NCI-H1048 (cell line): ENCODE data around the gene ANKRD11.
"Not testable (repeated sequence)": the region's sequence is repeated elsewhere in the genome, so short reads cannot be mapped to it uniquely, and the experiment has no call there.

Experiments used
- DNase-seq: peaks from one replicate; lab custom pipeline; 2025; lab: John Stamatoyannopoulos, UW

Gene ANKRD11

DNA sequence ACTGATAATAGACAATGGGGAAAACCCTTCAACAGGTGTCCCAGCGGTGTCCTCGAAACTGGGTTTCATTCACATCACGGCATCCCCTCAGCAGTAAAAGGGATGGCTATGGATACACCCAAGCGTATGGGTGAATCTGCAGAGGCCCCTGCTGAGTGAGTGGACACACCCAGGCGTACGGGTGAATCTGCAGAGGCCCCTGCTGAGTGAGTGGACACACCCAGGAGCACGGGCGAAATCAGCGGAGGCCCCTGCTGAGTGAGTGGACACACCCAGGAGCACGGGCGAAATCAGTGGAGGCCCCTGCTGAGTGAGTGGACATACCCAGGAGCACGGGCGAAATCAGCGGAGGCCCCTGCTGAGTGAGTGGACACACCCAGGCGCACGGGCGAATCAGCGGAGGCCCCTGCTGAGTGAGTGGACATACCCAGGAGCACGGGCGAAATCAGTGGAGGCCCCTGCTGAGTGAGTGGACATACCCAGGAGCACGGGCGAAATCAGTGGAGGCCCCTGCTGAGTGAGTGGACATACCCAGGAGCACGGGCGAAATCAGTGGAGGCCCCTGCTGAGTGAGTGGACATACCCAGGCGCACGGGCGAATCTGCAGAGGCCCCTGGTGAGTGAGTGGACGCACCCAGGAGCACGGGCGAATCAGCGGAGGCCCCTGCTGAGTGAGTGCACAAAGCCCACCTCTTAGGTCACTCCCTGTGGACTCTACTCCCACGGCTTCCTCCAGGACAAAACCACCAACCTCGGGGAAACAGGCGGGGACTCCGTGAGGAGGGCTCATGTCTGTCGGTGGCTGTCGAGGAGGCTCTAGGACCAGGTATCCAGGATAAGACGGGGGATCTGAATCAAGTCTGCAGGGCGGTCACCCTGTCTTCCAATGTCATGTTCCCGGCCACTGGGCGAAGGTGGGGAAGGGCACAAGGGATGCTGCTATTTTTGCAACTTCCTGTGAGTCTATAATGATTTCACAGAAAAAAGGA, 161.7 kb downstream of the ANKRD11 start:
- DNase-seq: not testable (repeated sequence)

- no peak for DNase-seq
These were observed 163.6 kb downstream of the ANKRD11 start for GRCh38 chr16:89326721-89327120.

- DNase-seq: no peak
These were observed 164.4 kb downstream of the ANKRD11 start for GRCh38 chr16:89325861-89326471.

- no peak for DNase-seq
These were observed 166.0 kb downstream of the ANKRD11 start for GRCh38 chr16:89324056-89325010.

DNA sequence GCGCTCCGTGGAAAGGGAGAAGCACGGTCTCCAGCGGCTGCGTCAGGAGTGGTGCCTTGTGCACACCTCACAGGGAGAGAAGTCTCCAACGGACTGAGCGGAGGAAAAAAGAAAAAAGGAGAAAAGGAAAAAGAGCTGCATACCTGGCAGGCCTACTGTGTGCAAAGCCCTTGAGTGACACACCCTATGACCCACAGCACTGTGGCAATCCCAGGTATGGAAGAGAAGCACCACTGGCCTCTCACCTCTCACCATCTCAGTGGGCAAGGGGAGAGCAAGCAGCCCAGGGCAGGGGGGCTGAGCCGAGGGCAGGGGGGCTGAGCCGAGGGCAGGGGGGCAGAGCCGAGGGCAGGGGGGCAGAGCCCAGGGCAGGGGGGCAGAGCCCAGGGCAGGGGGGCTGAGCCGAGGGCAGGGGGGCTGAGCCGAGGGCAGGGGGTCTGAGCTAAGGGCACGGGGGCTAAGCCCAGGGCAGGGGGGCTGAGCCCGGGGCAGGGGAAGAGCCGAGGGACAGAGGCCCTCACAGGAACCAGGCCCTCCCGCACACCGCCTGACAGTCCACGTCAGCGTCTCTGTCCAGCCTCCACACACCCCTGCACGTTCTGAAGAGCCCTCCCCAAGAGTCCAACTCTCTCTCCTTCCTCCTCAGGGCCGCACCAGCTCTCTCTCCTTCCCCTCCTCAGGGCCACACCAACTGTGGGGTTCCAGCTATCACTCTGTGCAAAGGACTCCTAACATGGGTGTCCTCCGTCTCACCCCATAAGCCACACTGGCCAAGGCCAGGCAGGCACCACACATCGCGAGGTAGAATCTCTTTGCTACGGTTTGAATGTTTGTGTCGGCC, 167.0 kb downstream of the ANKRD11 start:
- DNase-seq: no peak

DNA sequence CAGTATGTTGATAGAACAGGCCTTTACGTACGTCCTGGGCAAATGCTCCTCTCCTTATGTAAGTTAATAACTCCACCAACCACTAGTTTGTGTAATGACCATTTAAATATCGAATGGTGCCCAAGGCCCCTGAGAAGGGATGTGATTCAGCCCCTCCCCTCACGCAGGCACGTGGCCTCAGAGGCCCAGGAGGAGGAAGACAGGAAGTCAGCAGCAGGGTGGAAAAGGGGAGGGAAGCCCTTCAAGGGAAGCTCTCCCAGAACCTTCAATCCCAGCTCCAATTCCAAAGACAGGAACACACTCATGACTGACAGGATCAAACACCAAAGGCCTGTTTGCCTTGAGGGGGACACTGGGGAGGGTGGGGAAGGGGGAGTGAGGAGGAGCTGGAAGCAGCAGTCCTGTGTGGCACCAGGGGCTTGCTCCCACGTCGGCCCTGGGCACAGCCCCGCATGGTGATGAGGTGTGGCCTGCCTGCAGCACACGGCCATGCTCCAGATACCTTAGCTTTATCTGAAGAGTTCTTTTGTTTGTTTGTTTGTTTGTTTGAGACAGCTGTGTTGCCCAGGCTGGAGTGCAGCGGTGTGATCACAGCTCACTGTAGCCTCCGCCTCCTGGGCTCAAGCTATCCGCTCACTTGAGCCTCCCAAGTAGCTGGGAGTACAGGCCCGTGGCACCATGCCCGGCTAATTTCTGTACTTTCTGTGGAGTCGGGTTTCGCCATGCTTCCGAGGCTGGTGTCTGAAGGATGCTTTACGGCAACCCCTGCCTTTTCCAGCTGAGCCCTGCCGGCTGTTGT, 167.8 kb downstream of the ANKRD11 start:
- no peak for DNase-seq

- no peak for DNase-seq
These were observed 169.4 kb downstream of the ANKRD11 start for GRCh38 chr16:89320782-89321501.

- no peak for DNase-seq
These were observed 170.2 kb downstream of the ANKRD11 start for GRCh38 chr16:89319886-89320781.

DNA sequence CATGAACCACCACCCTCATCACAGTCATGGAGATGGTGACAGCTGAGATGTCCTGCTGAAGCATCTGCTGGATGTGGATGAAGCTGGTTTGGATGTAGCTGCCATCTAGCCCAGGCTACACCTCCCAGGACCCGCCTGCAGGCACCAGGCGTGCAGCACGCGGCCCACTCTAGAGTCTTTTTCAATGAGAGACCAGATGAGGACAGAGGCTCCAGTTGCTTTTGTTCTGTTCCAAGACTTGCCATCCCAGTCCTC, 170.8 kb downstream of the ANKRD11 start:
- DNase-seq: no peak

- no peak for DNase-seq
These were observed 171.3 kb downstream of the ANKRD11 start for GRCh38 chr16:89318871-89319630.

- DNase-seq: no peak
These were observed 172.0 kb downstream of the ANKRD11 start for GRCh38 chr16:89318430-89318758.

DNA sequence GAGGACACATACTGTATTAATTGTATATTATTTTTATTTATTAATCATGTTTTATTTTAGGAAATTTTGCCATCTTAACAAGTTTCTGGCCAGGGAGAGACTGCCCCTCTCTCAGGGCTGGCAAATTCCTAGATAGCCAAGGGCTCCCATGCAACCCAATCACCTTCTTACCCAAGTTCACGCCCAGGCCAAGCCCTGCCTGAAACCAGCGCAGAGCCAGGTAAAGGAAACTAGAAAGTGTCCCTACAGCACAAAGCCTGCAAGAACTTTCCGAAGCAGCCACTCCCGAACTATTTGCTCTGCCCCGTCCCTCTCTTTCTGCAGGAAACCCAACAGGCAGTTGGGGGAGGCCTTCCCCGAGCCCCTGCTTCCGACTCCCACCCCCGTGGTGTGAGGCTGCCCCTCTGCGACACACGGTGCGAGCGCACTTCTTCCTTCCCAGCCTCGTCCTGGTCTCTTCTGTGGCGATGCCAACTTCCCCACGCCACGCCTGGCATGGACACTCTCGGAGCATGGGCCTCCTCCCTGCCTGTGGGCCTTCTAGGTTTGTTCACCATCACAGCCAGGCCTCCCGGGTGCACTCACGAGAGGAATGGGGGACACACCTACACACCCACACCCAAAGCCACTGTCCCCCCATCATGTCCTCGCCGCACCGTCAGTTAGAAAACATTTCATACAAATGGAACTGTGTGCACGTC, 172.5 kb downstream of the ANKRD11 start:
- no peak for DNase-seq

GRCh38 chr16:89317101-89317671, 173.2 kb downstream of the ANKRD11 start:
- no peak for DNase-seq

- no peak for DNase-seq
These were observed 173.7 kb downstream of the ANKRD11 start for GRCh38 chr16:89316701-89317100.

- no peak for DNase-seq
These were observed 174.4 kb downstream of the ANKRD11 start for GRCh38 chr16:89315791-89316581.

DNA sequence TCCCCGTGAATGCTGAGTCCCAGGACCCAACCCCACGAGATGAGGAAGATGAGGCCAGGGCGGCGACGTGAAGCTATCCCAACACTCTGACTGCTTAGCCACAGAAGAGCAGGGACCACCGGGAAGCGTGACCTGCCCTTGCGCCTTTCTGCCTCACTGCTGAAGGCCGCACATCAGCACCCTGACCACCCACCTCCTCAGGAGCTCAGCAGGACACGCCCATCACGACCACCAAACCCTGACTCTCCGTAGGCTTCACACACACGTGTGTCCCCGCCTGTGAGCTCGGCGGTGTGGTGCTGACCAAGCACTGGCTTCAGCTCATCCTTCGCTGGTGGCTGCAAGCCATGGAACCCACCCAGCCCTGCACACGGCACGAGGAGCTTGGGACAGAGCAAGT, 175.1 kb downstream of the ANKRD11 start:
- no peak for DNase-seq

DNA sequence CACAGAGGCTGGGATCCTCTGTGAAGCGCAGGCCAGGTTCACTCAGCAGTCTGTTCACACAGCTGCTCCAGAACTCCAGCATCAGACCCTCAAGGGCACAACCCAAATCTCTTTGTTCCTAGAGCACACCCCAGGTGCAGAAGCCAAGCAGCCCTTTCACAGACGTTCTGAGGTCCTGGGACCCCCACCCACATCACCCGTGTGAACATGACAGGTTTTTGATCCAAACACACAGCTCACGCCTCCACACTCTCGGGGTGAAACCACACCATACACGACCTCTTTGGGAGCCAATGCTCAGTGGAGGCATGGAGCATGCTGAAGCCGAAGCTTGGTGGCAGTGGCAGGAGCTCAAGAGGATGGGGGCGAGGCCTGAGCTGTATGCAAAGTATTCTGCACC, 175.5 kb downstream of the ANKRD11 start:
- no peak for DNase-seq
